Measurements from ENCODE around the gene ATP8B1.
"Not testable (repeated sequence)": the region's sequence is repeated elsewhere in the genome, so short reads cannot be mapped to it uniquely, and the experiment has no call there.

The ATP8B1 gene

GRCh38 chr18:57733861-57734260, 69.3 kb downstream of the ATP8B1 start:
- in situ Hi-C loops (cut with MboI; ENCODE audit: low sequenced_read_pairs) = no loop called here

GRCh38 chr18:57730146-57730545, 73.0 kb downstream of the ATP8B1 start:
- in situ Hi-C loops (cut with MboI; ENCODE audit: low sequenced_read_pairs) = no loop called here

GRCh38 chr18:57728941-57729511, 74.1 kb downstream of the ATP8B1 start:
- in situ Hi-C loops (cut with MboI; ENCODE audit: low sequenced_read_pairs) = no loop called here

DNA sequence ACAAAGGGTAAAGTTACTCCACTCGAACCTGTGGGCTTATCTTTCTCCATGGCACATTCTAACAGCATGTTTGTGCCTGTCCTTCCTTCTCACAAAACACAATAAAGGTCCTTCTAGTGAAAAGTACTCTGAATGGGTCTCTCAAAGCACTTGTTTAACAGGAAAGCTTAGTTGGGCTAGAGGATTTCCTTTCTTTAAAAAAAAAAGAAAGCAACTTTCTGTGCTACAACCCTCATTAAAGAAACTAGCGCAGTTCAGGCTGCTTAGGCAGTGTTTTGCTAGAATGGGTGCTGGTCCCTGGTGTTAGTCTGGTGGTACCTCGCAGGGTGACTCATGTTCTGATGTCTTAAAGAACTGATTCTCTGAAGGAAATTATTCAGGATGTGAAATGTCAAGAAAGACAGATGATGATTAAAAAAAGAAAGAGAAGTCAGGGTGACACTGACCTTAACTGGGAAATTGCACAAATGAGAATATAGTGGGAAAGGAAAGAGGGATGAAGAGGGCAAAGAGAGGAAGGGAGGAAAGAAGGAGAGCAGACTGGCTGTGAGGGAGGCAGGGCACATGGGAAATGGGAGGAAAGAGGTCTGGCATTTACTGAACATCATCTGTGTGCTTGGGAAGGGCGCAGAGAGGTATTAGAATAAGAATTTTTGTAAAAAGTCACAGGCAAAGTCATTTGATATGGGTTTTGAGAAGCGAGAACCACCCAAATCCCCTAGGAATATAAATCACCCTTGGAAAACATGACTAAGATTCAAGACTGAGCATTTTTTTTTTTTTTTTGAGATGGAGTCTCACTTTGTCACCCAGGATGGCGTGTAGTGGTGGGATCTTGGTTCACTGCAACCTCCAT, 74.9 kb downstream of the ATP8B1 start:
- in situ Hi-C loops (cut with MboI; ENCODE audit: low sequenced_read_pairs) = no loop called here

- in situ Hi-C loops (cut with MboI; ENCODE audit: low sequenced_read_pairs) = not testable (repeated sequence)
Measured at GRCh38 chr18:57719211-57719935, 83.7 kb downstream of the ATP8B1 start.

DNA sequence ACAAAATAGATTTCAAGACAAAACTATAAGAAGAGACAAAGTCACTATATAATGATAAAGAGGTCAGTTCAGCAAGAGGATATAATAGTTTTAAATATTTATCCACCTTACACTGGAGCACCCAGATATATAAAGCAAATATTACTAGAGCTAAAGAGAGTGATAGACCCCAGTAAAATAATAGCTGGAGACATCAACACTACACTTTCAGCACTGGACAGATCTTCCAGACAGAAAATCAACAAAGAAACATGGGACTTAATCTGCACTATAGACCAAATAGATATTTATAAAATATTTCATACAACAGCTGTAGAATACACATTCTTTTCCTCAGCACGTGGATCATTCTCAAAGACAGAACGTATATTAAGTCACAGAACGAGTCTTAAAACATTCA, 86.6 kb downstream of the ATP8B1 start:
- in situ Hi-C loops (cut with MboI; ENCODE audit: low sequenced_read_pairs) = no loop called here

DNA sequence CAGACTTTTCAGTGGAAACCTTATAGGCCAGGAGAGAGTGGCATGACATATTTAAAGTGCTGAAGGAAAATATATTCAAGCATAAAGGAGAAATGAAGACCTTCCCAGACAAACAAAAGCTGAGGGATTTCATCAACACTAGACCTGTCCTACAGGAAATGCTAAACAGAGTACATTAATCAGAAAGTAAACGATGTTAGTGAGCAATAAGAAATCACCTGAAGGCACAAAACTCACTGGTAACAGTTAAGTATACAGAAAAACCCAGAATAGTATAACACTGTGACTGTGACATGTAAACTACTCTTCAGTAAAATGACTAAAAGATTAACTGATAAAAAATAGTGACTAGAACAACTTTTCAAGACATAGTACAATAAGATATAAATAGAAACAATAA, 87.4 kb downstream of the ATP8B1 start:
- in situ Hi-C loops (cut with MboI; ENCODE audit: low sequenced_read_pairs) = no loop called here

GRCh38 chr18:57715073-57715472, 88.0 kb downstream of the ATP8B1 start:
- in situ Hi-C loops (cut with MboI; ENCODE audit: low sequenced_read_pairs) = no loop called here

DNA sequence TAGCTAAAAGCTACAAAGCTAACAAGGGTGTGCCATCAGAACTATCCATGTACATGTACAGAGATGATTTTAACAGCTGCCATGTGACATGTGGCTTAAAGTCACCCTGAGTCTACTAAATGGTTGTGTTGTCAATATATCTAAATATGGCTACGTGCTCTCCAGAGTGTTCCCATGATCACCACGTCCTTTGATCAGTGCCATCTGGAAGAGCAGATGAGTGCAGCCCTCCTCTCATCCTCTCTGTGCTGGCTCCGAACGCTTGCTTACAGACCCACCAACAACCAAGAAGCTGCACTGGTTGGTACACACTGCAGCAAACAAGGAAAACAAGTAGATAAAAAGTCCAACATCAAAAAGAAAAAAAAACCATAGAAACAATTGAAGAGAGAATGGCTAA, 92.9 kb downstream of the ATP8B1 start:
- in situ Hi-C loops (cut with MboI; ENCODE audit: low sequenced_read_pairs) = no loop called here

DNA sequence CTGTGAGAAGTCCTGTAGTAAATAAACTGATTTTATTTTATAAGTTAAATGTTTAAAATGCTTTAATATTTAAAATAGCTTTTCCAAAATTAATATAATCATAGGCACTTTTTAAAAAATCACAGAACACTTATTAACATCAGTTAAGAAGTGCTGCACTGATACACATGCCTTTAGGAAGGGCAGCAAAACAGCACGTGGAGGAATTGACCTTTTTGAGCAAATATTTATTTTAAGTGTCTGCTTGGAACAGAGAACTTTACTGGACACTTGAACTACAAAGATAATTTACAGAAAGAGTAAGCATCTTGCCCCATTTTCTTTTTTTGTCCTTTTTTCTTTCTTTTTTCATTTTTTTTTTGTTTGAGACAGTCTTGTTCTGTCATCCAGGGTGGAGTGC, 93.8 kb downstream of the ATP8B1 start:
- in situ Hi-C loops (cut with MboI; ENCODE audit: low sequenced_read_pairs) = no loop called here

DNA sequence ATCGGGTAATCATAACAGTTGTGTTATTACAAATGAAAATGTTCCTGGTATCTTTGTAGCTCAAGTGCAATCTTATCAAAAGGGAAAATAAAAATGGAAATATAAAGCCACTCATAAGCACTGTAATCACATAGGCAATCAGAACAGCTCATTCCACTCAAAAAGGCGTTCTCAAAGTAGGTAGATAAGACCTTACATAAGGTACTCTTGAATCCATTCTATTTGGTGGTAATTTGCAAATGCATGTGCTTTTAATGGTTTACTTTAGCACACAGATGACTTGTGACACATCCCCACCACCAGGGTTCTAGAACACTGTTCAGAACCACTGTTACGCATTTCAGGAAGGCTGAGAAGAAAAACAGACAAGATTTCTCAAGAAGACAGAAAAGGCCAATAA, 94.8 kb downstream of the ATP8B1 start:
- in situ Hi-C loops (cut with MboI; ENCODE audit: low sequenced_read_pairs) = no loop called here

DNA sequence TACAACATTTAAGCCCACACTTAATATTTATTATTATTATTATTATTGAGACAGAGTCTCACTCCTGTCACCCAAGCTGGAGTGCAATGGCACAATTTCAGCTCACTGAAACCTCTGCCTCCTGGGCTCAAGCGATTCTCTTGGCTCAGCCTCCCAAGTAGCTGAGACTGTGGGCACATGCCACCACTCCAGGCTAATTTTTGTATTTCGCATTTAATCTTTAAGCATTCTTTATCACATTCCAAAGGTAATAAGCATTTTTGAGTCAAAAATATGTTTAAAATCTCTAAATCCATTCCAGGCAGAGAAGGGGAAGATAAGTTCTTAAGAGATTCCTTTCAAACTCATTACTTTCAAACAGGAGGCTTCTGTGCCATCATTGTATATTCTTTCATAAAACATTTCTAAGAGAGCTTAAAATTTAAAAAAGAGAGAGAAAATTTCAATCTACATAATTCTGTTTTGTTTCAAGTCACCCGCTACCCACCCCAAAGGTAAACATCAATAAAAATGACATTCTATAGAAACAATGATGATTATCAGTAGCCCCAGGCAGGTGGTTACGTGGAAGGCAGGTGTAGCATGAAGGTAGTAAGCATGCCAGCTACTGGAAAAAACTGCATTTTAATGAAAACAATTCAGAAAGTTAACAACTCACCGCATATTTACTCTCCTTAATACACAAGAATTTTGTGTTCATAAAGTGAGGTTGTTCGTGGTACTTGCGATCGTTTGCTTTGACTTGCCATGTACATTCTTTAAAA, 97.1 kb downstream of the ATP8B1 start:
- in situ Hi-C loops (cut with MboI; ENCODE audit: low sequenced_read_pairs) = no loop called here

- in situ Hi-C loops (cut with MboI; ENCODE audit: low sequenced_read_pairs) = no loop called here
Measured at GRCh38 chr18:57705011-57705410, 98.1 kb downstream of the ATP8B1 start.

- in situ Hi-C loops (cut with MboI; ENCODE audit: low sequenced_read_pairs) = no loop called here
Measured at GRCh38 chr18:57698571-57699276, 104.4 kb downstream of the ATP8B1 start.

- in situ Hi-C loops (cut with MboI; ENCODE audit: low sequenced_read_pairs) = no loop called here
Measured at GRCh38 chr18:57697426-57697825, 105.7 kb downstream of the ATP8B1 start.

GRCh38 chr18:57696271-57696670, 106.8 kb downstream of the ATP8B1 start:
- in situ Hi-C loops (cut with MboI; ENCODE audit: low sequenced_read_pairs) = no loop called here

DNA sequence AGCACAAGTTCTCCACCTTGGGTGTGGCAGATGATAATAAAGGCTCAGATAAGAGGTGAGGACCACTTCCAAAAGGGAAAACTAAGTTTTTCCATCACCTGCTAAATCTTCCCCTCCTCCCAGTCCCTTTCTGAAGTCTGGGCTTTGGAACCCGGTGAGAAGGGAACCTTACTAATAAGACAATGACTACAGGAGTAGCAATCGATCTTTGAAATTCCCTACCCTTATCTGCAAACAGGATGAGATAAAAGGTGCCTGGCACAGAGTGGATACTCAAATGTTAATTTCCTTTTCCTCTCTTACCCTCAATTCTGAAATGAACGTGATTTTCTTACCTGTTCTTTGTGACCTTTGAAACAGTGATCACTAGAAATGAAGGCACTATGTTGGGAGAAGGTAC, 111.8 kb downstream of the ATP8B1 start:
- in situ Hi-C loops (cut with MboI; ENCODE audit: low sequenced_read_pairs) = no loop called here

GRCh38 chr18:57687970-57688369, 115.1 kb downstream of the ATP8B1 start:
- in situ Hi-C loops (cut with MboI; ENCODE audit: low sequenced_read_pairs) = no loop called here

GRCh38 chr18:57683470-57683869, 119.6 kb downstream of the ATP8B1 start:
- in situ Hi-C loops (cut with MboI; ENCODE audit: low sequenced_read_pairs) = no loop called here
